A549 (cell line): ENCODE measurements around the gene DNAH8.

Source experiments
- BHLHE40 ChIP-seq: IDR thresholded peaks from 2 replicates; pipeline ENCODE4 v1.6.1; 2012; ENCODE audit warnings: low read depth, low read length, inconsistent platforms
- CBX2 ChIP-seq: fragments of 200-600 bp; sonication (generic); IDR thresholded peaks from 2 replicates; pipeline ENCODE4 v1.6.1; 2016; ENCODE audit warnings: low read depth, mild to moderate bottlenecking, borderline replicate concordance
- CTCF ChIP-seq: fragments of >200 bp; sonication (Bioruptor Twin); formaldehyde crosslinking; IDR thresholded peaks from 3 replicates; pipeline ENCODE4 v1.5.1; 2016
- EP300 ChIP-seq, 2 experiments: fragments of >200 bp; sonication (Bioruptor Twin); formaldehyde crosslinking; IDR thresholded peaks; 2 replicates in 1 of 2; 3 replicates in 1 of 2; pipeline ENCODE4 v1.6.1; 2016 to 2017
- FOSL2 ChIP-seq, 2 experiments: fragments of 450-650 bp in 1 of 2; fragments of >200 bp in 1 of 2; sonication (Bioruptor Twin) in 1 of 2; formaldehyde crosslinking; IDR thresholded peaks; 2 replicates each; pipeline versions ENCODE4 v1.5.0 to v1.6.1; 2016 to 2020; ENCODE audit warnings: mild to moderate bottlenecking in 1 of 2, moderate library complexity in 1 of 2
- JUN ChIP-seq, 2 experiments: fragments of >200 bp; sonication (Bioruptor Twin); formaldehyde crosslinking; IDR thresholded peaks; 2 replicates in 1 of 2; 3 replicates in 1 of 2; pipeline ENCODE4 v1.6.1; 2016 to 2017
- MAX ChIP-seq: IDR thresholded peaks from 2 replicates; pipeline ENCODE4 v1.6.1; 2012
- NPAS2 ChIP-seq: fragments of 250-450 bp; sonication (Bioruptor Pico); IDR thresholded peaks from 2 replicates; pipeline ENCODE4 v1.8.0; 2022; ENCODE audit warnings: mild to moderate bottlenecking, moderate library complexity, borderline replicate concordance
- PBX3 ChIP-seq: IDR thresholded peaks from 2 replicates; pipeline ENCODE4 v1.6.1; 2012
- RAD21 ChIP-seq, 2 experiments: fragments of >200 bp in 1 of 2; sonication (Bioruptor Twin) in 1 of 2; formaldehyde crosslinking in 1 of 2; IDR thresholded peaks in 1 of 2; conservative IDR thresholded peaks in 1 of 2; 2 replicates in 1 of 2; 3 replicates in 1 of 2; pipeline ENCODE4 v1.6.1; 2012 to 2018; ENCODE audit warnings: inconsistent platforms in 1 of 2
- RCOR1 ChIP-seq: fragments of 150-350 bp; IDR thresholded peaks from 2 replicates; pipeline ENCODE4 v1.6.1; 2014; ENCODE audit warnings: antibody characterized with exemption, low read length, low read depth
- REST ChIP-seq: fragments of 200-600 bp; sonication (generic); IDR thresholded peaks from 2 replicates; pipeline ENCODE4 v1.6.1; 2016; ENCODE audit warnings: antibody characterized with exemption, mild to moderate bottlenecking, moderate library complexity
- SMC3 ChIP-seq: fragments of >200 bp; sonication (Bioruptor Twin); formaldehyde crosslinking; IDR thresholded peaks from 3 replicates; pipeline ENCODE4 v1.6.1; 2018; ENCODE audit warnings: inconsistent platforms
- USF2 ChIP-seq: fragments of 450-650 bp; IDR thresholded peaks from 2 replicates; pipeline ENCODE4 v1.6.1; 2014; ENCODE audit warnings: antibody characterized with exemption

GRCh38 chr6:39068391-39068790 is 353.3 kb downstream of the DNAH8 start:
- TF ChIP-seq FOSL2 (IDR thresholded peaks at IDR 0.05) (no peak), FOSL2 (CRISPR knock-in tag; IDR thresholded peaks at IDR 0.05) (no peak), CTCF (no peak), CBX2 (no peak), SMC3 (no peak), MAX (no peak), PBX3 (no peak), USF2 (no peak), EP300 (IDR thresholded peaks at IDR 0.05) (no peak), JUN (IDR thresholded peaks at IDR 0.05) (no peak), RAD21 (conservative IDR thresholded peaks at IDR 0.05 in 1 of 2, IDR thresholded peaks at IDR 0.05 in 1 of 2) (no peak), REST (no peak), RCOR1 (no peak), NPAS2 (CRISPR knock-in tag) (no peak), BHLHE40 (no peak)
